ENCODE measurements around the gene GPRC5C.

GPRC5C gene

GRCh38 chr17:74435775-74436359 lies 4.0 kb downstream of the GPRC5C start:
- Mint-ChIP-seq H3K36me3 (ENCODE audit: low read depth) (no peaks in the 10 kb centered on the region), H3K27ac (no peak overlapping the region)
- no peak for DNase-seq

GRCh38 chr17:74437702-74438101 lies 5.8 kb downstream of the GPRC5C start:
- Mint-ChIP-seq H3K4me3 (no peak overlapping the region), H3K27ac (no peak overlapping the region), H3K27me3 (peaks cover 49% of the 10 kb centered on the region), H3K4me1 (ENCODE audit: low read depth) (no peaks in the 10 kb centered on the region), H3K36me3 (ENCODE audit: low read depth) (no peaks in the 10 kb centered on the region), H3K9me3 (peaks cover 17% of the 10 kb centered on the region)
- DNase-seq: no peak

More at GRCh38 chr17:74435775-74436359, 4.0 kb downstream of the GPRC5C start:
- peaks cover 10% of the 10 kb centered on the region for H3K4me1 Mint-ChIP-seq (ENCODE audit: low read depth)
- peaks cover 17% of the 10 kb centered on the region for H3K9me3 Mint-ChIP-seq
- H3K27me3 Mint-ChIP-seq: peaks cover 57% of the 10 kb centered on the region
- no peak overlapping the region for H3K4me3 Mint-ChIP-seq

DNA sequence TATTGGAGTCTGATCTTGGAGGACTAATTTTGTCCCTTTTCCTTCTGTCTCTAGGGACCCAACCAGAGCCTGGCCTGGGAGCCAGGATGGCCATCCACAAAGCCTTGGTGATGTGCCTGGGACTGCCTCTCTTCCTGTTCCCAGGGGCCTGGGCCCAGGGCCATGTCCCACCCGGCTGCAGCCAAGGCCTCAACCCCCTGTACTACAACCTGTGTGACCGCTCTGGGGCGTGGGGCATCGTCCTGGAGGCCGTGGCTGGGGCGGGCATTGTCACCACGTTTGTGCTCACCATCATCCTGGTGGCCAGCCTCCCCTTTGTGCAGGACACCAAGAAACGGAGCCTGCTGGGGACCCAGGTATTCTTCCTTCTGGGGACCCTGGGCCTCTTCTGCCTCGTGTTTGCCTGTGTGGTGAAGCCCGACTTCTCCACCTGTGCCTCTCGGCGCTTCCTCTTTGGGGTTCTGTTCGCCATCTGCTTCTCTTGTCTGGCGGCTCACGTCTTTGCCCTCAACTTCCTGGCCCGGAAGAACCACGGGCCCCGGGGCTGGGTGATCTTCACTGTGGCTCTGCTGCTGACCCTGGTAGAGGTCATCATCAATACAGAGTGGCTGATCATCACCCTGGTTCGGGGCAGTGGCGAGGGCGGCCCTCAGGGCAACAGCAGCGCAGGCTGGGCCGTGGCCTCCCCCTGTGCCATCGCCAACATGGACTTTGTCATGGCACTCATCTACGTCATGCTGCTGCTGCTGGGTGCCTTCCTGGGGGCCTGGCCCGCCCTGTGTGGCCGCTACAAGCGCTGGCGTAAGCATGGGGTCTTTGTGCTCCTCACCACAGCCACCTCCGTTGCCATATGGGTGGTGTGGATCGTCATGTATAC lies 8.0 kb downstream of the GPRC5C start:
- H3K4me3 Mint-ChIP-seq: no peak overlapping the region
- no peaks in the 10 kb centered on the region for H3K4me1 Mint-ChIP-seq (ENCODE audit: low read depth)
- H3K27me3 Mint-ChIP-seq: peaks cover 52% of the 10 kb centered on the region
- H3K27ac Mint-ChIP-seq: no peak overlapping the region
- H3K9me3 Mint-ChIP-seq: peaks cover 17% of the 10 kb centered on the region
- no peak for DNase-seq
- no peaks in the 10 kb centered on the region for H3K36me3 Mint-ChIP-seq (ENCODE audit: low read depth)

- no peak for DNase-seq
- H3K27me3 Mint-ChIP-seq: peaks cover 44% of the 10 kb centered on the region
- no peak overlapping the region for H3K4me3 Mint-ChIP-seq
- no peak overlapping the region for H3K27ac Mint-ChIP-seq
- peaks cover 17% of the 10 kb centered on the region for H3K9me3 Mint-ChIP-seq
- peaks cover 1% of the 10 kb centered on the region for H3K4me1 Mint-ChIP-seq (ENCODE audit: low read depth)
- H3K36me3 Mint-ChIP-seq (ENCODE audit: low read depth): no peaks in the 10 kb centered on the region
Measured at GRCh38 chr17:74441537-74441936, 9.6 kb downstream of the GPRC5C start.

DNA sequence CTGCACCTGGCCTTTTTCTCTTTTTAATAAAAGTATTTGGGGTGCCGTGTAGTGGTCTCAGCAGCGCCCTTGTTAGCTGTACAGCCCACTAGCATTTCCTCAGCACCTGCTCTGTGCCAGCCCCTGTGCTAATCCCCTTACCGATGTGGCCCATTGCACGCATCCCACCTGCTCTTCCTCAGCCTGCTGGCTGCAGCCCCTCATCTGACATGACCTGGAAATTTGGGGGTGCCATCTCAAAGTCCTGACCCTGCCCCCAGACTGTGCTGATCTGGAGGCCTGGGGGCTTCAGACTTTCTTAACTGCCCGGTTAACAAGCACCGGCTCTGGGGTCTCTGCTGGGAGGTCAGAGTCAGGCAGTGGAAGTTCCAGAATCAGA lies 10.4 kb downstream of the GPRC5C start:
- peaks cover 8% of the 10 kb centered on the region for H3K4me1 Mint-ChIP-seq (ENCODE audit: low read depth)
- H3K36me3 Mint-ChIP-seq (ENCODE audit: low read depth): no peaks in the 10 kb centered on the region
- DNase-seq: no peak
- no peak overlapping the region for H3K4me3 Mint-ChIP-seq
- H3K27ac Mint-ChIP-seq: no peak overlapping the region
- peaks cover 17% of the 10 kb centered on the region for H3K9me3 Mint-ChIP-seq
- H3K27me3 Mint-ChIP-seq: peaks cover 40% of the 10 kb centered on the region

DNA sequence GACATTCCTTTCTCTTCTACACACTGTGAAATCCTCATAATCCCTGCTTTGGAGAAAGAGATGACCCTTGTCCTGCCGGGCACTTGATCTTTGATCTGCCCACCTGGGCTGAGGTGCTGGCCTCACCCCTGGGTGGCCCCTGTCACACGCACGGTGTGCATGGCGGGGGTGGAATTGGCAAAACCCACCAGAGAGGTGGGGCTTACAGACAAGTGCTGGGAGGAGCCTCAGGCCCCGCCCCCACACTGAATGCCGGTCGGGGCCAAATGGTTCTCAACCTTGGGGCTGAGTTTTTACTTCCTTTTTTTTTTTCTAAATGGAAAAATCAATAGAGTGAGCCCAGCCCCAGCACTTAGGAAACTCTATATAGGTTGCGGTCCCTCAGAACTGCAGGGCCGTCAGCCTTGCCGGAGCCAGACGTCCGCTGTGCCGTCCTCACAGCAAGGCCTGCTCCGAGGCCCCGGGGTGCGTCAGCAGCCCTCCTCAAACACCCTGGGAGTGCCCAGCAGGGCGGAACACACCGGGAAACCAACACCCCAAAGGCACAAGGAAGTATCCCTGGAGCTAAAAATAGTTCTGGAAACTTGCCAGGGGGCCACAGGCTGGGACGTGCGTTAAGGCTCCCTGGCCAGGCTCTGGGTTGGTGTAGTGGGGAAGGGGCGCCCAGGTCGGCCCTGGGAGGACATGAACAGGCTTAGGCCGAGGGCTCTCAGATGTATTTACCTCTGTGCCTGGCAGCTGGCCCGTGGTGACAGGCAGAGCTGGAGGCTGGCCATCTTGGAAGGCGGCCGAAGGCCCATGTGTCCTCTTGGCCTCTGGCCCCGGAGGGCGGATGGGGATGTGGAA lies 11.0 kb downstream of the GPRC5C start:
- no peak for DNase-seq
- H3K36me3 Mint-ChIP-seq (ENCODE audit: low read depth): no peaks in the 10 kb centered on the region
- no peak overlapping the region for H3K4me3 Mint-ChIP-seq
- peaks cover 12% of the 10 kb centered on the region for H3K4me1 Mint-ChIP-seq (ENCODE audit: low read depth)
- peaks cover 12% of the 10 kb centered on the region for H3K9me3 Mint-ChIP-seq
- H3K27me3 Mint-ChIP-seq: peaks cover 40% of the 10 kb centered on the region
- no peak overlapping the region for H3K27ac Mint-ChIP-seq

DNA sequence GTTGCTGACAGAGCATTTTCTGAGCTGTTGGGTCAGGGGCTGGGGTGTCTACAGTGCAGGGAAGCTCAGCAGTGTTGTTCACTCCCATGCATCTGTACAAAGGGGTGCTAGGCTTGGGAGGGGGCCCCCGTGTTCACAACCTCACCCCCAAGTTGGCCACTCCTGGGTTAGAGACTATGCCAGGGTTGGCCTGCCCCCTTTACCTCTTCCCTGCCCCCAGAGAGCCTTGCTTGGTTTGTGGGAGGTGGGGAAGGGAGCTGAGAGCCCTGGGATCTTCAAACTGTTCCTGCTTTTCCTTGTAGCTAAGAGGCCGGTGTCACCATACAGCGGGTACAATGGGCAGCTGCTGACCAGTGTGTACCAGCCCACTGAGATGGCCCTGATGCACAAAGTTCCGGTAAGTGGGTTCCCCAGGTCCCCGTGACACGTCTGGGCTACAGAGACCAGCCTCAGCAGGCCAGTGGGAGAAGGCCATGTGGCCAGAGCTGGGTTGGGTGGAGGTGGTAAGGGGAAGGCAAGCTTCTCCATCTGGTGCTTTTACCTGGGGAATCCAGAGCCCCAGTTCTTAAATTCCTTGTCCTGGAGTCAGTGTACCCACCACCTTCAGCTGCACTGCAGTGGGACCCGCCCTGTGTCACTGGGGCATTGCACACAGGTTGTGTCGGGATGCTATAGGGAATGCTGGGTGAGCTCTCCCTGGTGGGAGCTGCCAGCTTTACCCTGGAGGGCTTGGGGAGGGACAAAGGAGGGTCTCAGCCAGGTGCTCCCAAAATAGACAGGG lies 11.8 kb downstream of the GPRC5C start:
- Mint-ChIP-seq H3K27ac (no peak overlapping the region), H3K4me3 (no peak overlapping the region), H3K27me3 (peaks cover 40% of the 10 kb centered on the region), H3K9me3 (peaks cover 9% of the 10 kb centered on the region), H3K36me3 (ENCODE audit: low read depth) (no peaks in the 10 kb centered on the region), H3K4me1 (ENCODE audit: low read depth) (peaks cover 12% of the 10 kb centered on the region)
- no peak for DNase-seq

GRCh38 chr17:74444406-74444805 lies 12.5 kb downstream of the GPRC5C start:
- H3K27ac Mint-ChIP-seq: no peak overlapping the region
- H3K27me3 Mint-ChIP-seq: peaks cover 40% of the 10 kb centered on the region
- H3K36me3 Mint-ChIP-seq (ENCODE audit: low read depth): no peaks in the 10 kb centered on the region
- no peak for DNase-seq
- H3K4me3 Mint-ChIP-seq: no peak overlapping the region
- peaks cover 2% of the 10 kb centered on the region for H3K9me3 Mint-ChIP-seq
- H3K4me1 Mint-ChIP-seq (ENCODE audit: low read depth): peaks cover 12% of the 10 kb centered on the region

DNA sequence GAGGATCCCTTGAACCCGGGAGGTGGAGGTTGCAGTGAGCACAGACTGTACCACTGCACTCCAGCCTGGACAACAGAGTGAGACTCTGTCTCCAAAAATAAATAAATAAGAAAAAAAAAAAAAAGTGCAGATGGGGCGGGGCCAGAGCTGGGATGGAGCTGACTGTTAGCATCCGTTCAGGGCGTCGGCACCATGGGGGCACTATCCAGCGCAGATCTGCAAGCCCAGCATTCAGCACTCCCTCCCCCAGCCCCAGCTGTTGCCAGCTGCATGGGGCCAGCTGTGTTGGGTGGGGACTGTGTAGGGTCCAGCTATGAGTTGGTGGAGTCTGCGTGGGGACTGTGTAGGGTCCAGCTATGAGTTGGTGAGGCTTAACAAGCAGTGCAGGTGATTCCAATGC lies 13.3 kb downstream of the GPRC5C start:
- H3K27ac Mint-ChIP-seq: no peak overlapping the region
- H3K27me3 Mint-ChIP-seq: peaks cover 38% of the 10 kb centered on the region
- H3K9me3 Mint-ChIP-seq: no peaks in the 10 kb centered on the region
- no peak for DNase-seq
- no peaks in the 10 kb centered on the region for H3K36me3 Mint-ChIP-seq (ENCODE audit: low read depth)
- H3K4me1 Mint-ChIP-seq (ENCODE audit: low read depth): peaks cover 12% of the 10 kb centered on the region
- no peak overlapping the region for H3K4me3 Mint-ChIP-seq

- Mint-ChIP-seq H3K36me3 (ENCODE audit: low read depth) (no peaks in the 10 kb centered on the region), H3K4me1 (ENCODE audit: low read depth) (peaks cover 12% of the 10 kb centered on the region), H3K4me3 (peak overlapping the region; percentile 60), H3K27me3 (peaks cover 33% of the 10 kb centered on the region), H3K27ac (peak overlapping the region; percentile 67), H3K9me3 (no peaks in the 10 kb centered on the region)
- DNase-seq: peak; percentile 67
Measured at GRCh38 chr17:74446551-74447500, 14.9 kb downstream of the GPRC5C start.

DNA sequence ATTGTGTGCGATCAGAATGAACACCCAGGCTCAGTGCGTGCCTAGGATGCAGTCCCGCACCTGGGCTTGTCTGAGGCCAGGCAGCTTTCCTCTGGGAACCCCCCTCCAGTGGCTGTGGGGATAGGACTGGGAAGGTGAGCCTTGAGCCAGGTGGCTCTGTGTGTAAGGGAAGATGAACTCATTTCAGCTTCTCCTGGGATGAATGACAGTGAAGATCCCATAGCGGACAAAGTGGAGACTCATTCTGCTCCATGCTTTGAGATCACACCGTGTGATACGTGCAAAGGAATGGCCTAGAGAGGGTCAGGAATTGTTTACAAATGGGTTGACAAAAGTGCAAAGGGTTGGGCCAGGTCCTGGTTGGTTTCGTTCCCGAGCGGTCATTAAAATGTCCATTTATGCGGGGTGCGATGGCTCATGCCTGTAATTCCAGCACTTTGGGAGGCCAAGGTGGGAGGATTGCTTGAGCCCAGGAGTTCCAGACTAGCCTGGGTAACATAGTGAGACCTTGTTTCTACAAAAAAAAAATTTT lies 15.8 kb downstream of the GPRC5C start:
- Mint-ChIP-seq H3K4me1 (ENCODE audit: low read depth) (peaks cover 16% of the 10 kb centered on the region), H3K36me3 (ENCODE audit: low read depth) (no peaks in the 10 kb centered on the region), H3K4me3 (no peak overlapping the region), H3K27ac (peak overlapping the region; percentile 16), H3K27me3 (peaks cover 36% of the 10 kb centered on the region), H3K9me3 (no peaks in the 10 kb centered on the region)
- DNase-seq: no peak

DNA sequence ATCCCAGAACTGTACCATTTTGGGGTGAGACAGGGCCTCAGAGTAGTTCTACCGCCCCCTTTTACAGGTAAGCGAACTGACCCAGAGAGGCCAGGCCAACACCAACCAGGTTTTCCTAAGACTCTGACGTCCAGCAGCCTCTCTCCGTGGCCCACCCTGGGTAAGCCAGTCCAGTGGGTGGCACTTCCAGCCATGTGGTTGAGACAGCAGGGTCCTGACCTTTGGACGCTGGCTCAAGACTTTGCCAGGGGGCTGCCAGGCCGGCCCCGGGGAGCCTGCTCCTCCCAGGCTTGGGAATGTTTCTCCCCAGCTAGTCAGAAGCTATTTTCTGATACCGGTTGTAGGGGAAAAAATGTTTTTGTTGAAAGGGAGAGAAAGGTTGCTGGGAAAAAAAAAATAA lies 16.9 kb downstream of the GPRC5C start:
- peaks cover 33% of the 10 kb centered on the region for H3K27me3 Mint-ChIP-seq
- no peaks in the 10 kb centered on the region for H3K9me3 Mint-ChIP-seq
- H3K36me3 Mint-ChIP-seq (ENCODE audit: low read depth): no peaks in the 10 kb centered on the region
- peaks cover 21% of the 10 kb centered on the region for H3K4me1 Mint-ChIP-seq (ENCODE audit: low read depth)
- DNase-seq: no peak
- no peak overlapping the region for H3K4me3 Mint-ChIP-seq
- H3K27ac Mint-ChIP-seq: no peak overlapping the region

DNA sequence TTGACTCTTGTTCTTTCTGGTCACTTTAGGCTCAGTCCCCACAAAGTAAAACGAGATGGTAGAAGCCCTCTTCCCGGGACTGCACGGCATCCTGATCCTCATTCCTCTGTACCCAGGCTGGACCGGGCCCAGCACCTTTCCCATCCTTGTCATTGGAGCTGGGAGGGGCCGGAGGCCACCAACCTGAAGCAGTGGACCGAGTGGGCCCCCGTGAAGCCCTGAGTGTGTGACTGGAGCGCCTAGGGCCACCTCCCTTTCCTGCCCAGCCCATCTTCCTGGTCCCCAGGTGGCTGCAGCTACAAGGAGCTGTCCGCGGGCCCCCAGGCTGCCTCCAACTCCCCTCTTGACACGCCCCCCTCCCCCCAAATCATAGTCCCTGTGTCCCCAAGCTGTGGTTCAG lies 17.4 kb downstream of the GPRC5C start:
- Mint-ChIP-seq H3K27me3 (peaks cover 28% of the 10 kb centered on the region), H3K4me1 (ENCODE audit: low read depth) (peaks cover 22% of the 10 kb centered on the region), H3K4me3 (no peak overlapping the region), H3K27ac (no peak overlapping the region), H3K9me3 (no peaks in the 10 kb centered on the region), H3K36me3 (ENCODE audit: low read depth) (no peaks in the 10 kb centered on the region)
- DNase-seq: no peak
